Astrocyte (in vitro differentiated cells and primary cell): Measurements from ENCODE around the gene PRRX2.

Experiments
- EZH2 ChIP-seq: IDR thresholded peaks from 2 replicates; pipeline ENCODE4 v1.6.1; 2012; ENCODE audit warnings: mild to moderate bottlenecking, low read length, inconsistent platforms; ENCODE audit not compliant: insufficient read depth
- TF ChIP-seq, protein P1 (sequence below): IDR thresholded peaks from 2 replicates; pipeline ENCODE4 v1.5.1; 2011; ENCODE audit warnings: low read depth, mild to moderate bottlenecking, inconsistent platforms, low read length, moderate library complexity; ENCODE audit not compliant: insufficient read depth

DNA sequence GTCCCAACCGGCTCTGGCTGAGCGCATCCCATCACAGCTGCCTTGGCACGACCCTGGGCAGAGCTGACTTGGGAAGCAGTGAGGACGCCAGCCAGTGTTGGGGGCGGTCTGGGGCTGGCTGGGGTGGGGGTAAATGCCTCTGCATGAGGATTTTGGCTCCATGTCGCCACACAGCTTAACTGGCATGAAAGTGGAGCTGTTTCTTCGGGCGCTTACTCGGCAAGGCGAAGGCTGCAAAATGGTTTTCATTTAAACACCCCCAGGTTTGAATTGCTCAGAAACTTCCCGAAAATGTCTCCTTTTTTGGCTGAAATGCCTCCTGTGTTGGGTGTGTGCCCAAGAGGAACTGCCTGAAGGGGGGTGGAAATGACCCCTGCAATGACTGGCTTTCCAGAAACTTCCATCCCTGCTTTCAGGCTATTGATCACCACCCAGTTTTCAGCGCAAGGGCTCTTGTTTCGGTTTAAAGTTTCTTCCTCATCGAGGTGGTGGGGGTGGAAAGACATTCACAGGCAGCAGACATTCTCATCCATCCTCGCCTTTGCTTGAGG is 49.1 kb downstream of the PRRX2 start:
- TF ChIP-seq, protein P1, sequence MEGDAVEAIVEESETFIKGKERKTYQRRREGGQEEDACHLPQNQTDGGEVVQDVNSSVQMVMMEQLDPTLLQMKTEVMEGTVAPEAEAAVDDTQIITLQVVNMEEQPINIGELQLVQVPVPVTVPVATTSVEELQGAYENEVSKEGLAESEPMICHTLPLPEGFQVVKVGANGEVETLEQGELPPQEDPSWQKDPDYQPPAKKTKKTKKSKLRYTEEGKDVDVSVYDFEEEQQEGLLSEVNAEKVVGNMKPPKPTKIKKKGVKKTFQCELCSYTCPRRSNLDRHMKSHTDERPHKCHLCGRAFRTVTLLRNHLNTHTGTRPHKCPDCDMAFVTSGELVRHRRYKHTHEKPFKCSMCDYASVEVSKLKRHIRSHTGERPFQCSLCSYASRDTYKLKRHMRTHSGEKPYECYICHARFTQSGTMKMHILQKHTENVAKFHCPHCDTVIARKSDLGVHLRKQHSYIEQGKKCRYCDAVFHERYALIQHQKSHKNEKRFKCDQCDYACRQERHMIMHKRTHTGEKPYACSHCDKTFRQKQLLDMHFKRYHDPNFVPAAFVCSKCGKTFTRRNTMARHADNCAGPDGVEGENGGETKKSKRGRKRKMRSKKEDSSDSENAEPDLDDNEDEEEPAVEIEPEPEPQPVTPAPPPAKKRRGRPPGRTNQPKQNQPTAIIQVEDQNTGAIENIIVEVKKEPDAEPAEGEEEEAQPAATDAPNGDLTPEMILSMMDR, result no peak
- TF ChIP-seq EZH2, result no peak
